Ishikawa (cell line): ENCODE measurements around the gene SLC39A10.

Experiments
- CEBPB ChIP-seq: IDR thresholded peaks from 2 replicates; pipeline ENCODE4 v1.6.1; 2012
- CREB1 ChIP-seq: IDR thresholded peaks from 2 replicates; pipeline ENCODE4 v1.6.1; 2012; ENCODE audit warnings: low read depth
- EGR1 ChIP-seq: IDR thresholded peaks from 2 replicates; pipeline ENCODE4 v1.6.1; 2012
- EP300 ChIP-seq: IDR thresholded peaks from 2 replicates; pipeline ENCODE4 v1.6.1; 2012; ENCODE audit warnings: borderline replicate concordance
- MAX ChIP-seq: IDR thresholded peaks from 2 replicates; pipeline ENCODE4 v1.6.1; 2012
- NFIC ChIP-seq: IDR thresholded peaks from 2 replicates; pipeline ENCODE4 v1.6.1; 2012
- RAD21 ChIP-seq: IDR thresholded peaks from 2 replicates; pipeline ENCODE4 v1.6.1; 2012; ENCODE audit warnings: low read depth
- REST ChIP-seq: IDR thresholded peaks from 2 replicates; pipeline ENCODE4 v1.6.1; 2012; ENCODE audit warnings: low read depth, mild to moderate bottlenecking
- TAF1 ChIP-seq: IDR thresholded peaks from 2 replicates; pipeline ENCODE4 v1.6.1; 2012; ENCODE audit warnings: low read depth, mild to moderate bottlenecking
- TCF12 ChIP-seq: IDR thresholded peaks from 2 replicates; pipeline ENCODE4 v1.6.1; 2012; ENCODE audit warnings: low read depth
- YY1 ChIP-seq: IDR thresholded peaks from 2 replicates; pipeline ENCODE4 v1.6.1; 2012; ENCODE audit warnings: low read depth

GRCh38 chr2:195722075-195722474, 65.0 kb downstream of the SLC39A10 start:
- TF ChIP-seq TAF1 (no peak), YY1 (no peak), CREB1 (no peak), REST (no peak), EGR1 (no peak), EP300 (no peak), MAX (no peak), CEBPB (no peak), NFIC (no peak), RAD21 (no peak), TCF12 (no peak)
